Measurements from ENCODE around the gene GDE1. TPM values are rescaled to one million over a fixed set of nuclear protein-coding genes. Genes with fewer than 3 reads are reported as not detected.

The GDE1 gene
- total and polyA plus RNA-seq, 9 of the 15 experiments (the other 6 are each of a cell fraction or from before 2014, with no cell fraction given): 18.8 to 40.5 (median 22.3) TPM

GRCh38 chr16:19523559-19524355 lies 1.9 kb upstream of the GDE1 start, which contains the start of gene CCP110 (continued):
- no peak for TF ChIP-seq BCLAF1 (IDR thresholded peaks at IDR 0.05; ENCODE audit: borderline replicate concordance in 1 of 2, control insufficient read depth in 1 of 2, low read depth in 2 of 2, low read length in 1 of 2)
- TF ChIP-seq ERF (CRISPR knock-in tag; IDR thresholded peaks at IDR 0.05): no peak
- TF ChIP-seq GABPB1 (CRISPR knock-in tag; IDR thresholded peaks at IDR 0.05): peak; percentile 93
- TF ChIP-seq ELF2 (CRISPR knock-in tag; IDR thresholded peaks at IDR 0.05): no peak
- peak; percentile 2; the same call in 1 of the 2 replicates for TF ChIP-seq MAFK (IDR thresholded peaks at IDR 0.05; ENCODE audit: low read length)
- no peak for TF ChIP-seq PRPF4 (IDR thresholded peaks at IDR 0.05; ENCODE audit: insufficient read depth, low read depth, low read length, poor library complexity, severe bottlenecking)
- no peak for TF ChIP-seq CUX1 (CRISPR knock-in tag; IDR thresholded peaks at IDR 0.05)
- TF ChIP-seq SRSF7 (optimal IDR thresholded peaks at IDR 0.05; ENCODE audit: low read depth, low read length): no peak
- peak; percentile 72; the same call in 1 of the 2 replicates for TF ChIP-seq ZNF644 (tag; IDR thresholded peaks at IDR 0.05; ENCODE audit: low read depth)
- TF ChIP-seq BCL6 (CRISPR knock-in tag; IDR thresholded peaks at IDR 0.05): no peak
- TF ChIP-seq SRSF3 (IDR thresholded peaks at IDR 0.05; ENCODE audit: insufficient read depth, low read length): no peak
- 0 out of 2 replicates have a peak, but pooled peaks have one; percentile 37 for TF ChIP-seq ZNF511 (CRISPR knock-in tag; IDR thresholded peaks at IDR 0.05)
- no peak for TF ChIP-seq DLX4 (CRISPR knock-in tag; IDR thresholded peaks at IDR 0.05)
- peak; percentile 84 for TF ChIP-seq SUPT5H (IDR thresholded peaks at IDR 0.05)
- no peak for TF ChIP-seq ZNF507 (tag; conservative IDR thresholded peaks at IDR 0.05)
- TF ChIP-seq CXXC5 (CRISPR knock-in tag; IDR thresholded peaks at IDR 0.05): peak; percentile 88
- TF ChIP-seq MEF2A (IDR thresholded peaks at IDR 0.05; ENCODE audit: control insufficient read depth, low read depth, low read length): no peak
- TF ChIP-seq CHD1 (IDR thresholded peaks at IDR 0.05; ENCODE audit: low read length): peak; percentile 47
- TF ChIP-seq U2AF2 (optimal IDR thresholded peaks at IDR 0.05; ENCODE audit: low read depth, low read length): no peak
